C4-2B (cell line): ENCODE measurements around the gene TCP11.

Experiments
- H3K27ac ChIP-seq: fragments of 450-650 bp; 2 replicates; pipeline ENCODE4 v1.5.1; 2017
- ZFX ChIP-seq: fragments of 450-650 bp; IDR thresholded peaks from 2 replicates; pipeline ENCODE4 v1.6.1; 2017
- TF ChIP-seq, protein P1 (sequence below): fragments of 450-650 bp; conservative IDR thresholded peaks from 2 replicates; pipeline ENCODE4 v1.5.1; 2017; ENCODE audit warnings: mild to moderate bottlenecking

TCP11 gene

DNA sequence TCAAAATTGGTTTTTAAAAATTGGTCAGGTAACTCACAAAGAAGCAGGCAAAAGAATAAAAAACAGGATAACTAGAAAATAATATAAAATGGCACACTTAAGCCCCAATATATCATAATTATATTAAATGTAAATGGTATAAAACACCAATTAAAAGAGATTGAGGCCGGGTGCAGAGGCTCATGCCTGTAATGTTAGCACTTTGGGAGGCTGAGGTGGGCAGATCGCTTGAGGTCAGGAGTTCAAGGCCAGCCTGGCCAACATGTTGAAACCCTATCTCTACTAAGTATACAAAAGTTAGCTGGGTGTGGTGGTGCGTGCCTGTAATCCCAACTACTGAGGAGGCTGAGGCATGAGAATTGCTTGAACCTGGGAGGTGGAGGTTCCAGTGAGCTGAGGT is 36.1 kb downstream of the TCP11 start:
- H3K27ac ChIP-seq, result no peak overlapping the region
- TF ChIP-seq, protein P1, sequence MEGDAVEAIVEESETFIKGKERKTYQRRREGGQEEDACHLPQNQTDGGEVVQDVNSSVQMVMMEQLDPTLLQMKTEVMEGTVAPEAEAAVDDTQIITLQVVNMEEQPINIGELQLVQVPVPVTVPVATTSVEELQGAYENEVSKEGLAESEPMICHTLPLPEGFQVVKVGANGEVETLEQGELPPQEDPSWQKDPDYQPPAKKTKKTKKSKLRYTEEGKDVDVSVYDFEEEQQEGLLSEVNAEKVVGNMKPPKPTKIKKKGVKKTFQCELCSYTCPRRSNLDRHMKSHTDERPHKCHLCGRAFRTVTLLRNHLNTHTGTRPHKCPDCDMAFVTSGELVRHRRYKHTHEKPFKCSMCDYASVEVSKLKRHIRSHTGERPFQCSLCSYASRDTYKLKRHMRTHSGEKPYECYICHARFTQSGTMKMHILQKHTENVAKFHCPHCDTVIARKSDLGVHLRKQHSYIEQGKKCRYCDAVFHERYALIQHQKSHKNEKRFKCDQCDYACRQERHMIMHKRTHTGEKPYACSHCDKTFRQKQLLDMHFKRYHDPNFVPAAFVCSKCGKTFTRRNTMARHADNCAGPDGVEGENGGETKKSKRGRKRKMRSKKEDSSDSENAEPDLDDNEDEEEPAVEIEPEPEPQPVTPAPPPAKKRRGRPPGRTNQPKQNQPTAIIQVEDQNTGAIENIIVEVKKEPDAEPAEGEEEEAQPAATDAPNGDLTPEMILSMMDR, result no peak
- TF ChIP-seq ZFX, result no peak

DNA sequence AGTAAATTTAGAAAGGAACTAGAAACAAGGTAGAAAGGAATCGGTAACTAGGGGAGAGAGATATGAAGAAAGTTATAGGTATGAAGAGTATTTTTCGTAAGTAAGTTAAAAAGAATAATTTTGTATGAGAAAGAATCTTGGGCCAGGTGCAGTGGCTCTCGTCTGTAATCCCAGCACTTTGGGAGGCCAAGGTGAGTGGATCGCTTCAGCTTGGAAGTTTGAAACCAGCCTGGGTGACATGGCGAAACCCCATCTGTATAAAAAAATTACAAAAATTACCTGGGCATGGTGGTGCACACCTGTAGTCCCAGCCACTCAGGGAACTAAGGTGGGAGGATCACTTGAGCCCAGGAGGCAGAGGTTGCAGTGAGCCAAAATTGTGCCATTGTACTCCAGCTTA is 42.0 kb downstream of the TCP11 start:
- H3K27ac ChIP-seq, result no peak overlapping the region
- TF ChIP-seq, protein P1, result no peak
- TF ChIP-seq ZFX, result no peak

DNA sequence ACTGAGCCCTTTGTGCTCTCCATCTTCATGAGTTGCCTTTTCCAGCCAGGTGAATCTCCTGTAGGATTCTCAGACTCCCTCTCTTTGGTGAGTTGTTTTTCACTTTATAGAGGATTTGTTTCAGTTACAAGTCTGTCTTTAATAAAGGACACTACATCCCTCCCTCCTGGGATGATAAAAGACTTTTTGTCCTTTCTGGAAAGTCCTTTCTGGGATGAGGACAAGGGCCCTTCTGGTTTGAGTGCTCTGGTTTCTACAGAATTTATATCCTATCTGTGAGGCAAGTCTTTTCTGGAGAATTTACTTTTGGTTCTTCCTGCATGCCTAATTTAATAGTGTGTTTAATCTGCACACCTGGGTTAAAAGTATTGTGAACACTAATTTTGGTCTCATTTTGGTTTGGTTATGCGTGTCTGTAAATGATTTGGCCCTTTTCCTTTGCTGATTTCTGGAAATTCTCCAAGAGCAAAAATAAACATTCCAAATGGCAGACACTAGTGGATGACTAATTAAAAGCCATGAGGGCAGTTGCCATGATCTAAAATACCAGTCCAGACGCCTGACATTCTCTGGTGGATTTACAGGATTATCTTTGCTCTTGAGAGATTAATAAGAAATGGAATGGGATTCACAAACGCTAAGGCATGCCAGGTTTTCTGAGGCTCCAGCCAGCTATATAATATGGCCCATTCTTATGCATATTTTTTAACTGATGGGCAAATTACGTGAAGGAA is 44.8 kb downstream of the TCP11 start:
- TF ChIP-seq ZFX, result no peak
- TF ChIP-seq, protein P1, result no peak
- H3K27ac ChIP-seq, result no peak overlapping the region

DNA sequence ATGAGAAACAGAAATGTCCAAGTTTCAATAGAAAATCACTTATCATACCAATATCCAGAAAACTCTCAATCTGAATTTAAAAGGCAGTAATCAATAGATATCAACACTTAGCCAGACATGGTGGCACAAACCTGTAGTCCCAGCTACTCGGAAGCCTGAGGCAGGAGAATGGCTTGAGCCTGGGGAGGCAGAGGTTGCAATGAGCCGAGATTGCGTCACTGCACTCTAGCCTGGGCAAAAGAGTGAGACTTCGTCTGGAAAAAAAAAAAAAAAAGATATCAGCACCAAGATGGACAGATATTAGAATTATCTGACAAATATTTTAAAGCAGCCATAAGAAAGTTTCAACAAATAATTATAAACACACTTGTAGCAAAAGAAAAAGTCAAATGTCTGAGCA is 47.0 kb downstream of the TCP11 start:
- TF ChIP-seq, protein P1, result no peak
- no peak for TF ChIP-seq ZFX
- no peak overlapping the region; the same call in 1 of the 2 replicates for H3K27ac ChIP-seq

DNA sequence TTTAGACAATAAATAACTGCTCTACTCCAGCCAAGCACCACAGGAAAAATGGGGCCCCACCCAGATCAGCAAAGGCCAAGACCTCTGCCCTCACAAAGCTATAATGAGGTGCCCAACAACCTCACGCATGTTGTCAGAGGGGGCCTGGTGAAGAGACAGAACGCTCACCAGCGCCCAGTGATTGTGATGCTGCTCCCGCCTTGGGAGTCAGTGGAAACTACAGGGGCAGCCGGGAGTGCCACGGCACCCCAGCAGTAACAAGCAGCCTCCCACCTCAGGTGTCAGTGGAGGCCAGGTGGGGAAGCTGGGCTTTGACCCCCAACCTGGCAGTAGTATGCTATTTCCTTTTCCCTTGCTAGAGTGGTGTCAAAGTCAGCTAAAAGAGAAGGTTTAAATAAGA is 47.4 kb downstream of the TCP11 start:
- no peak for TF ChIP-seq ZFX
- TF ChIP-seq, protein P1, result no peak
- H3K27ac ChIP-seq, result no peak overlapping the region; the same call in 1 of the 2 replicates

DNA sequence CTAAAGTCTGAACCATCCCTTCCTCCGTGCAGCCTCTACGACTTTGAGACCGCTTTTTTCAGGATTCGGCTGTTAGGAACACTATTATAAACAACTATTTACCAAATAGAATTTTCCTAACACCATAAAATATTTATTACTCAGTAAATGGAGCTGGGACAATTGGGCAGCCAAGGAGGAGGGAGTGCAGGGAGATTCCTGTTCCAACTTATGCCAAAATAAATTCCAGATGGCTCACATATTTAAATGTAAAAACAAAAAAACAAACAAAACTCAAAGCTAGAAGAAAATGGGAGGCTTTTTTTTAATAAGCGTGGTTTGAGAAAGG is 48.1 kb downstream of the TCP11 start:
- TF ChIP-seq, protein P1, result no peak
- no peak for TF ChIP-seq ZFX
- peak overlapping the region; percentile 22; the same call in 1 of the 2 replicates for H3K27ac ChIP-seq

DNA sequence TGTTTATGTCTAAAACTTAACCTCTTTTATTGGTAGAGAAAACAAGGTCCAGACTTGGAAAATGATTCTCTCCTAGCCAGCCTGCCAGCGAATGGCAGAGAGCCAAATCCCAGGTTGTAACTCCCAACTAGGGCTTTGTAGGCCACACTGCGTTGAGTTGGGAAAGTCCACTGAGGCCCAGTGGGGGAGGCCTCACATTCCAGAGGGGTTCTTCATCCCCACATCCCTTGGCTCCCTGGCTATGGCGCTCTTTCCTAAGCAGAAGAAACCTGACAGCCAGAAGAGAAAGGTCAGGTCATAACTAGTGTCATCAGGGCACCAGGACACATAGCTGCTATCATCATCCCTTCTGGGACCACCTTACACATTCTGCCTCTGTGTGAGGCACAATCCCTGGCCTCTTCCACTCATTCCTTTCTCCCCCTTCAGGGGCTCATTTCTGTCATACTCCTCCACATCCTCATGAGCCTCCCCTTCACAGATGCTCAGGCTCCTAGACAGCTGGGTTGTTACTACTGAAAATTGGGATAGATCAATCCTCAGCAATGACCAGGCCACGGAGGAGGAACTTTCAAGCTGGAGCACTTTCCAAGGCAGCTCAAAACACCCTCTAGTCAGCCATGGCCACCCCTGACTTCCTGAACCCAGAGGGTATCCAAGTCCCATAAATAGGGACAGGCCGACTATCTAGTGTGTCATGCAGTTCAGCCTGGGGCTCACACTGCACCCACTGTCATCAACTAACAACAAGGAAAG is 48.6 kb downstream of the TCP11 start:
- TF ChIP-seq, protein P1, result no peak
- no peak for TF ChIP-seq ZFX
- peak overlapping the region; percentile 22; the same call in 1 of the 2 replicates for H3K27ac ChIP-seq
